ENCODE measurements around the gene GPBAR1. TPM values are rescaled to one million over a fixed set of nuclear protein-coding genes. Genes with fewer than 3 reads are reported as not detected.
A peak's percentile ranks its signal among the peaks of the same experiment; 100 is the strongest.

GPBAR1 gene
- total RNA-seq, 1 donor from 2014 or later = not detected

GRCh38 chr2:218249691-218250090 is 11.1 kb upstream of the GPBAR1 start:
- no peak for TF ChIP-seq CTCF (IDR thresholded peaks at IDR 0.05)
- Mint-ChIP-seq H3K9me3 (ENCODE audit: unreplicated experiment) (no peaks in the 10 kb centered on the region), H3K4me1 (ENCODE audit: unreplicated experiment) (peaks cover 2% of the 10 kb centered on the region), H3K36me3 (ENCODE audit: unreplicated experiment) (peaks cover 64% of the 10 kb centered on the region), H3K4me3 (ENCODE audit: unreplicated experiment) (no peak overlapping the region), H3K27ac (ENCODE audit: unreplicated experiment) (peak overlapping the region; percentile 23), H3K27me3 (ENCODE audit: unreplicated experiment) (no peaks in the 10 kb centered on the region)
- DNase-seq (ENCODE audit: extremely low spot score, unreplicated experiment) = no peak

- Mint-ChIP-seq H3K27ac (ENCODE audit: unreplicated experiment) (no peak overlapping the region), H3K9me3 (ENCODE audit: unreplicated experiment) (no peaks in the 10 kb centered on the region)
Observed at GRCh38 chr2:218252509-218253231, 8.1 kb upstream of the GPBAR1 start.

GRCh38 chr2:218253232-218253625 is 7.6 kb upstream of the GPBAR1 start:
- Mint-ChIP-seq H3K4me3 (ENCODE audit: unreplicated experiment) (no peak overlapping the region), H3K36me3 (ENCODE audit: unreplicated experiment) (peaks cover 55% of the 10 kb centered on the region), H3K9me3 (ENCODE audit: unreplicated experiment) (no peaks in the 10 kb centered on the region), H3K27me3 (ENCODE audit: unreplicated experiment) (no peaks in the 10 kb centered on the region), H3K4me1 (ENCODE audit: unreplicated experiment) (no peaks in the 10 kb centered on the region), H3K27ac (ENCODE audit: unreplicated experiment) (no peak overlapping the region)
- no peak for TF ChIP-seq CTCF (IDR thresholded peaks at IDR 0.05)
- DNase-seq (ENCODE audit: extremely low spot score, unreplicated experiment) = no peak

More at GRCh38 chr2:218252509-218253231, 8.1 kb upstream of the GPBAR1 start:
- no peak for DNase-seq (ENCODE audit: extremely low spot score, unreplicated experiment)
- Mint-ChIP-seq H3K4me1 (ENCODE audit: unreplicated experiment) (no peaks in the 10 kb centered on the region), H3K36me3 (ENCODE audit: unreplicated experiment) (peaks cover 59% of the 10 kb centered on the region), H3K4me3 (ENCODE audit: unreplicated experiment) (no peak overlapping the region), H3K27me3 (ENCODE audit: unreplicated experiment) (no peaks in the 10 kb centered on the region)
- TF ChIP-seq CTCF (IDR thresholded peaks at IDR 0.05) = no peak

- DNase-seq (ENCODE audit: extremely low spot score, unreplicated experiment) = no peak
- Mint-ChIP-seq H3K4me1 (ENCODE audit: unreplicated experiment) (peaks cover 16% of the 10 kb centered on the region), H3K4me3 (ENCODE audit: unreplicated experiment) (no peak overlapping the region), H3K9me3 (ENCODE audit: unreplicated experiment) (no peaks in the 10 kb centered on the region), H3K27me3 (ENCODE audit: unreplicated experiment) (no peaks in the 10 kb centered on the region), H3K36me3 (ENCODE audit: unreplicated experiment) (peaks cover 38% of the 10 kb centered on the region), H3K27ac (ENCODE audit: unreplicated experiment) (no peak overlapping the region)
- TF ChIP-seq CTCF (IDR thresholded peaks at IDR 0.05) = no peak
Observed at GRCh38 chr2:218255446-218255845, 5.4 kb upstream of the GPBAR1 start.

- no peak for TF ChIP-seq CTCF (IDR thresholded peaks at IDR 0.05)
- H3K4me3 Mint-ChIP-seq (ENCODE audit: unreplicated experiment) = no peak overlapping the region
- no peak overlapping the region for H3K27ac Mint-ChIP-seq (ENCODE audit: unreplicated experiment)
- no peak for DNase-seq (ENCODE audit: extremely low spot score, unreplicated experiment)
- no peaks in the 10 kb centered on the region for H3K9me3 Mint-ChIP-seq (ENCODE audit: unreplicated experiment)
- peaks cover 24% of the 10 kb centered on the region for H3K4me1 Mint-ChIP-seq (ENCODE audit: unreplicated experiment)
- peaks cover 32% of the 10 kb centered on the region for H3K36me3 Mint-ChIP-seq (ENCODE audit: unreplicated experiment)
- no peaks in the 10 kb centered on the region for H3K27me3 Mint-ChIP-seq (ENCODE audit: unreplicated experiment)
Observed at GRCh38 chr2:218256612-218257350, 4.0 kb upstream of the GPBAR1 start.

Data from osteocyte (in vitro differentiated cells).